OCI-LY7 (cell line): Measurements from ENCODE around the gene KIAA1549.

Source experiments
- CTCF ChIP-seq: fragments of 200-600 bp; sonication (generic); conservative IDR thresholded peaks from 2 replicates; pipeline ENCODE4 v1.5.1; 2014; ENCODE audit warnings: mild to moderate bottlenecking, antibody characterized with exemption, low read length, moderate library complexity, mixed read lengths
- EZH2phosphoT487 ChIP-seq: fragments of 200-600 bp; sonication (generic); IDR thresholded peaks from 2 replicates; pipeline ENCODE4 v1.6.1; 2018; ENCODE audit warnings: low read depth, borderline replicate concordance, mild to moderate bottlenecking, mixed run types, antibody characterized with exemption, low read length, moderate library complexity, mixed read lengths

DNA sequence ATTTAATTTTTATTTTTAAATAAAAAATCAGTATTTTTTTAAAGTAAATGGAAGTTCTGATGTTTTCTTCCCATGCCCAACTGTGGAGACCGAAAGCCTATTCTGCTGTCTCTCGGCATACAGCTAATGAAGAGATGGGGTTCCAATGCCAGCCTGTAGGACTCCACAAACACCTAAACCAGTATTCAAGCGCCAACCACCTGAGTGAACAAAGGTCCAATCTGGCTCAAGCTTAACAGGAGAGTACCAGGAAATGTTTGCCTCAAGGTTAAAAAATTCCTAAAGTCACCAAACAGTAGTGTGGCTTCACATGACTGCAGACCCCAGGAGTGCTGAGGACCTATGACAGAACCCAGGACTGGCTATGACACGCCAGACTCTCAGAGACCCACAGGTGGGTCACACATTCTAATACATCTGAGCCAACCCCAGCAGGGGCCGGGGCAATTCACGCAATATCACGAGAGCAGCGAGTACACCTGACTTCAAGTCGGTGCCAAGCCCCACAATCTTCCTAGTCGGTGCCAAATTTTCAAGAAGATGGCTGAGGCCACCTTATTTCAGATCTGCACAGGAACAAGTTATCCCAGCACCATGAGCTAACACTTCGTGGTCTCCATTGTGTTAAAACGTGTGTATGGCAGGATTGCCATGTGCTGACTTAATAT lies 31.6 kb downstream of the KIAA1549 start:
- no peak for TF ChIP-seq EZH2phosphoT487
- no peak for TF ChIP-seq CTCF
